22Rv1 (cell line): ENCODE data around the gene RAB7A.

Source experiments
- CTCF ChIP-seq: fragments of 450-650 bp; IDR thresholded peaks from 2 replicates; pipeline ENCODE4 v1.5.1; 2017; ENCODE audit warnings: mild to moderate bottlenecking
- ZFX ChIP-seq: fragments of 450-650 bp; IDR thresholded peaks from 2 replicates; pipeline ENCODE4 v1.6.1; 2017; ENCODE audit warnings: antibody characterized with exemption, borderline replicate concordance

- no peak for TF ChIP-seq CTCF
- TF ChIP-seq ZFX: no peak
These were observed 123.0 kb downstream of the RAB7A start for GRCh38 chr3:128848936-128849335.
